ENCODE results near the gene ZMAT3.
"Not testable (repeated sequence)": the region's sequence is repeated elsewhere in the genome, so short reads cannot be mapped to it uniquely, and the experiment has no call there.

ZMAT3 gene

GRCh38 chr3:179037351-179037750, 34.3 kb downstream of the ZMAT3 start:
- in situ Hi-C loops (cut with MboI; ENCODE audit: low sequenced_read_pairs, unreplicated experiment): no loop called here
- DNase-seq (ENCODE audit: low spot score): no peak
- TF ChIP-seq CTCF (IDR thresholded peaks at IDR 0.05; ENCODE audit: borderline replicate concordance, control extremely low read depth, extremely low read depth, insufficient read depth, missing control alignments): no peak

- no peak for DNase-seq (ENCODE audit: low spot score)
- in situ Hi-C loops (cut with MboI; ENCODE audit: low sequenced_read_pairs, unreplicated experiment): no loop called here
- no peak for TF ChIP-seq CTCF (IDR thresholded peaks at IDR 0.05; ENCODE audit: borderline replicate concordance, control extremely low read depth, extremely low read depth, insufficient read depth, missing control alignments)
Measured at GRCh38 chr3:179036626-179037300, 34.8 kb downstream of the ZMAT3 start.

GRCh38 chr3:179036226-179036625, 35.4 kb downstream of the ZMAT3 start:
- in situ Hi-C loops (cut with MboI; ENCODE audit: low sequenced_read_pairs, unreplicated experiment): no loop called here
- TF ChIP-seq CTCF (IDR thresholded peaks at IDR 0.05; ENCODE audit: borderline replicate concordance, control extremely low read depth, extremely low read depth, insufficient read depth, missing control alignments): no peak
- no peak for DNase-seq (ENCODE audit: low spot score)

DNA sequence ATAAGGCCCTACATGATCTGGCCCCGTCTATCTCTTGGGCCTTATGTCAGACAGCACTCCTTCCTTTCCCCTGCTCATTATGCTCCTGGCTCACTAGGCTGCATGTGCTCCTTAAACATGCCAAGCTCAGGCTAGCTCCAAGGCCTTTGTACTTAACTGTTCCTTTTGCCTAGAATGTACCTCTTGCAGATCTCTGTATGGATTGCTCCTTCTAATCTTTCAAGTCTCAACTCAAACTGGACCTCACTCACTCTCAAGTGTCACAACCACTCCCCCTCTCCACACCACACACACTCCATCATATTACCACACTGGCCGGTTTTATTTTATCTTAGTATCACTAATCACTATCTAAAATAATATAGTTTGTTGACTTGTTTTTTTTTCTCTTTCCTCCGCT, 36.4 kb downstream of the ZMAT3 start:
- DNase-seq (ENCODE audit: low spot score): no peak
- in situ Hi-C loops (cut with MboI; ENCODE audit: low sequenced_read_pairs, unreplicated experiment): no loop called here
- no peak for TF ChIP-seq CTCF (IDR thresholded peaks at IDR 0.05; ENCODE audit: borderline replicate concordance, control extremely low read depth, extremely low read depth, insufficient read depth, missing control alignments)

- DNase-seq (ENCODE audit: low spot score); in situ Hi-C loops (cut with MboI; ENCODE audit: low sequenced_read_pairs, unreplicated experiment): not testable (repeated sequence)
Measured at GRCh38 chr3:179033304-179033657, 38.3 kb downstream of the ZMAT3 start.

DNA sequence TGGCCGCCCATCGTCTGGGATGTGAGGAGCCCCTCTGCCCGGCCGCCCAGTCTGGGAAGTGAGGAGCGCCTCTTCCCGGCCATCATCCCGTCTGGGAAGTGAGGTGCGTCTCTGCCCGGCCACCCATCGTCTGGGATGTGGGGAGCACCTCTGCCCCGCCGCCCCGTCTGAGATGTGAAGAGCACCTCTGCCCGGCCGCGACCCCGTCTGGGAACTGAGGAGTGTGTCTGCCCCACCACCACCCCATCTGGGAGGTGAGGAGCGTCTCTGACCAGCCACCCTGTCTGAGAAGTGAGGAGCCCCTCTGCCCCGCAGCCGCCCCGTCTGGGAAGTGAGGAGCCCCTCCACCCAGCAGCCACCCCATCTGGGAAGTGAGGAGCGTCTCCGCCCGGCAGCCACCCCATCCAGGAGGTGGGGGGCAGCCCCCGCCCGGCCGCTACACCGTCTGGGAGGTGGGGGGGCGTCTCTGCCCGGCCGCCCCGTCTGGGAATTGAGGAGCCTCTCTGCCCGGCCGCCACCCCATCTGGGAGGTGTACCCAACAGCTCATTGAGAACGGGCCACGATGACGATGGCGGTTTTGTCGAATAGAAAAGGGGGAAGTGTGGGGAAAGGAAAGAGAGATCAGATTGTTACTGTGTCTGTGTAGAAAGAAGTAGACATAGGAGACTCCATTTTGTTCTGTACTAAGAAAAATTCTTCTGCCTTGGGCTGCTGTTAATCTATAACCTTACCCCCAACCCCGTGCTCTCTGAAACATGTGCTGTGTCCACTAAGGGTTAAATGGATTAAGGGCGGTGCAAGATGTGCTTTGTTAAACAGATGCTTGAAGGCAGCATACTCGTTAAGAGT, 38.9 kb downstream of the ZMAT3 start:
- DNase-seq (ENCODE audit: low spot score); in situ Hi-C loops (cut with MboI; ENCODE audit: low sequenced_read_pairs, unreplicated experiment): not testable (repeated sequence)

GRCh38 chr3:179029096-179029495, 42.5 kb downstream of the ZMAT3 start:
- no peak for TF ChIP-seq CTCF (IDR thresholded peaks at IDR 0.05; ENCODE audit: borderline replicate concordance, control extremely low read depth, extremely low read depth, insufficient read depth, missing control alignments)
- DNase-seq (ENCODE audit: low spot score): no peak
- in situ Hi-C loops (cut with MboI; ENCODE audit: low sequenced_read_pairs, unreplicated experiment): no loop called here
